ENCODE data around the gene CLSTN2. TPM values are rescaled to one million over a fixed set of nuclear protein-coding genes. Genes with fewer than 3 reads are reported as not detected.

The CLSTN2 gene
- total and polyA plus RNA-seq, 2 of the 13 experiments (the other 11 are each of a cell fraction or from before 2014, with no cell fraction given): not detected

DNA sequence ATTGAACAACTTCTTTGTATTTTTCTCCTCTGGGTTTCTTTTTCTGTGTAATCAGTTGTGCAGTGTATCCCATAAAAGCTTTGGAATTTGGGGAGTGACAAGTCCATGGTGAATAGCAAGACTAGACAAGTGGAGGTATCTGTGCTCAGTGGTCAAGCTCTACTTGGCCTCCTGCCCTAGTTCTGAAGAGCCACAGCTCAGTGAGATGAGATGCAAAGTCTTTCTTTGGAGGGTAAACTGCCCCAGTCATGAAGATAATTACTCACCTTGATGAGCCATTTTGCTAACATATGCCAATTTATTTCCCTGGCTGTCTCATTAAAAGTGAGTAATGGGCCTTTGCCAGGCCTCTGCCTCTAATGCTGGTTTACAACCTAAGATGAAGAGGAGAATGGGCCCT is 471.7 kb downstream of the CLSTN2 start:
- ChIA-PET CTCF (ENCODE audit: low intra/inter-chr PET ratio, low total read pairs) (no interaction called here), POLR2A (no interaction called here)
- Histone ChIP-seq H3K9me3 (ENCODE audit: low read length) (no peaks in the 10 kb centered on the region), H3K36me3 (replicated peaks in 1 of 2; ENCODE audit: control insufficient read depth in 1 of 2, insufficient read depth in 2 of 2, low read length in 2 of 2) (no peaks in the 10 kb centered on the region), H3K4me2 (ENCODE audit: low read depth, low read length) (no peak overlapping the region), H4K20me1 (ENCODE audit: insufficient read depth, low read length) (no peaks in the 10 kb centered on the region), H3K27me3 (ENCODE audit: control insufficient read depth in 1 of 2, insufficient read depth in 2 of 2, low read length in 2 of 2) (peaks cover 0 to 2% of the 10 kb centered on the region in 2 experiments; a peak in 1 of 5 replicates), H3K9ac (ENCODE audit: insufficient read depth, low read depth, low read length) (no peak overlapping the region), H3K27ac (ENCODE audit: extremely low read length, insufficient read depth, low read length) (no peak overlapping the region), H2AFZ (ENCODE audit: low read length) (no peak overlapping the region), H3K4me3 (replicated peaks in 1 of 3; ENCODE audit: insufficient read depth in 1 of 3, low read depth in 2 of 3, low read length in 3 of 3) (no peak overlapping the region), H3K4me1 (ENCODE audit: insufficient read depth, low read length) (no peaks in the 10 kb centered on the region), H3K79me2 (ENCODE audit: insufficient read depth, low read length) (no peaks in the 10 kb centered on the region)
- no peak for FAIRE-seq
- in situ Hi-C loops (cut with HindIII; ENCODE audit: extremely low pct_ligation_motif_present, low pct_unique_long_range_greater_than_20kb) (no loop called here), intact Hi-C loops (cut with micrococcal nuclease; ENCODE audit: unreplicated experiment) (no loop called here)
- ATAC-seq: no peak
- BruUV-seq (replicated peaks): no TSS peak
- no peak for DNase-seq (ENCODE audit: low spot score)
- TF ChIP-seq ZNF589 (CRISPR knock-in tag; conservative IDR thresholded peaks at IDR 0.05): no peak
- TF ChIP-seq POLR2A (IDR thresholded peaks at IDR 0.05; ENCODE audit: insufficient read depth in 1 of 2, low read depth in 2 of 2, low read length in 2 of 2): no peak
- no peak for TF ChIP-seq ZMYM3 (CRISPR knock-in tag; IDR thresholded peaks at IDR 0.05)
- no peak for TF ChIP-seq RXRB (CRISPR knock-in tag; IDR thresholded peaks at IDR 0.05; ENCODE audit: borderline replicate concordance)
- no peak for TF ChIP-seq NBN (conservative IDR thresholded peaks at IDR 0.05)

DNA sequence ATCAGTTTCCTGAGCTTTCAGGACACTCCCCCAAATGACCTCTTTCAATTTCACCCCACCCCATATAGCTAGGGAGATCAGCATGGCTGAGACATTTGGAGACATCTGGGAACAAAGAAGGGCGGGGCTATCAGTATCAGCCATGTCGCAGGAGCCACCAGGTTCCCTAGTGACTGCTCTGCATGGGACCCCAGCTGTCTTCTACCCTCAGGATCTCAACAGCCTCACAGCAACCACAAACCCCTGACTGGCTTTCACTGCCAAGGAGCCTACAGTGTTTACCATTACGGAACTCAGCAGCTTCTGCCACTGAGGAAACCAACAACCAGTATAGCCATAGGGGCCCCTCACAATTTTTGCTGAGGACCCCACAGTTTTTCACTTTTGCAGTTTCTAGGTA is 473.3 kb downstream of the CLSTN2 start:
- intact Hi-C loops (cut with micrococcal nuclease; ENCODE audit: unreplicated experiment): no loop called here
- no TSS peak for BruUV-seq (replicated peaks)
- Histone ChIP-seq H3K4me1 (ENCODE audit: insufficient read depth, low read length) (no peaks in the 10 kb centered on the region), H3K79me2 (ENCODE audit: insufficient read depth, low read length) (no peaks in the 10 kb centered on the region), H3K4me3 (replicated peaks in 1 of 3; ENCODE audit: insufficient read depth in 1 of 3, low read depth in 2 of 3, low read length in 3 of 3) (no peak overlapping the region), H3K27me3 (ENCODE audit: control insufficient read depth in 1 of 2, insufficient read depth in 2 of 2, low read length in 2 of 2) (no peaks in the 10 kb centered on the region), H3K4me2 (ENCODE audit: low read depth, low read length) (no peak overlapping the region), H3K27ac (ENCODE audit: extremely low read length, insufficient read depth, low read length) (no peak overlapping the region), H3K36me3 (replicated peaks in 1 of 2; ENCODE audit: control insufficient read depth in 1 of 2, insufficient read depth in 2 of 2, low read length in 2 of 2) (no peaks in the 10 kb centered on the region), H3K9ac (ENCODE audit: insufficient read depth, low read depth, low read length) (no peak overlapping the region), H2AFZ (ENCODE audit: low read length) (no peak overlapping the region), H3K9me3 (ENCODE audit: low read length) (no peaks in the 10 kb centered on the region), H4K20me1 (ENCODE audit: insufficient read depth, low read length) (no peaks in the 10 kb centered on the region)
- FAIRE-seq: no peak
- 15% methylated on average over 3 of the region's 3 CpGs for WGBS (ENCODE audit: low lambda C conversion rate)
- TF ChIP-seq ZNF841 (CRISPR knock-in tag; IDR thresholded peaks at IDR 0.05; ENCODE audit: borderline replicate concordance) (no peak), ZZZ3 (CRISPR knock-in tag; IDR thresholded peaks at IDR 0.05; ENCODE audit: borderline replicate concordance) (no peak), HNF1A (IDR thresholded peaks at IDR 0.05; ENCODE audit: low read depth) (no peak), HNF1A (CRISPR knock-in tag; IDR thresholded peaks at IDR 0.05; ENCODE audit: borderline replicate concordance) (no peak), HMGA1 (CRISPR knock-in tag; conservative IDR thresholded peaks at IDR 0.05) (no peak), ZNF3 (CRISPR knock-in tag; IDR thresholded peaks at IDR 0.05) (no peak), DNMT3B (CRISPR knock-in tag; conservative IDR thresholded peaks at IDR 0.05) (no peak), RFX1 (IDR thresholded peaks at IDR 0.05) (no peak)
- POLR2A ChIA-PET: no interaction called here
- no peak for ATAC-seq
- CTCF ChIA-PET (ENCODE audit: low intra/inter-chr PET ratio, low total read pairs): no interaction called here
- in situ Hi-C loops (cut with HindIII; ENCODE audit: extremely low pct_ligation_motif_present, low pct_unique_long_range_greater_than_20kb): no loop called here
- DNase-seq (ENCODE audit: low spot score): no peak
